Measurements from ENCODE around the gene BBS9. TPM values are rescaled to one million over a fixed set of nuclear protein-coding genes. Genes with fewer than 3 reads are reported as not detected.
A peak's percentile ranks its signal among the peaks of the same experiment; 100 is the strongest.

The BBS9 gene
- total RNA-seq, 1 experiment from 2014 or later = 5.1 TPM

DNA sequence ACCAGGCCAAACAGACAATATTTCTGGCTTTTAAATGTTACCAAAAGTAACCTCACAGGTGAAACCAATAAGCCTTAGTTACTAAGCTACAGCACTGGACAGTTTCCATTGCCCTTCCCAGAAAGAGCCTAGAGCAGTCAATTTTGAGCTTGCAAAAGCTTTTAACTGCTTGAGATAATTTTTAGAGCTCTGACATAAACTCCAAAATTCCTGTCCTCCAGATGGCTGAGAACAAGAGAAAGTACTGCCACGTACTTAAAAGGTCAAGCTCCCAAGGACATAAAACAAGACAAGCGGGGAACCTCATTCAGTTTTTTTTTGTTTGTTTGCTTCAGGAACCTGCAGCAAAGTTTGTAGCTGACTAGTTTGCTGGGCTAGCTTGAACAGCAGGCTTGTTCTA, 54.1 kb downstream of the BBS9 start:
- no TSS peak for BruUV-seq (replicated peaks)
- intact Hi-C loops (cut with micrococcal nuclease) = no loop called here
- Mint-ChIP-seq H3K27me3 (ENCODE audit: insufficient read depth, unreplicated experiment) (no peaks in the 10 kb centered on the region), H3K27ac (ENCODE audit: low read depth, unreplicated experiment) (no peak overlapping the region), H3K9me3 (ENCODE audit: unreplicated experiment) (no peaks in the 10 kb centered on the region), H3K4me1 (ENCODE audit: insufficient read depth, unreplicated experiment) (no peaks in the 10 kb centered on the region), H3K36me3 (ENCODE audit: insufficient read depth, unreplicated experiment) (no peaks in the 10 kb centered on the region), H3K4me3 (ENCODE audit: unreplicated experiment) (no peak overlapping the region)
- no peak for DNase-seq (ENCODE audit: unreplicated experiment)
- ChIA-PET CTCF (interaction anchor here (0.5 to 2.2 kb wide), 14 partner anchors 9 to 1264 kb away, joined by 3 to 7 read pairs (median 3); no protein-coding TSS in a partner anchor), POLR2A (interaction anchor here (0.5 kb wide), 1 partner anchor 568 kb away, joined by 3 read pairs; no protein-coding TSS in a partner anchor)
- no peak for TF ChIP-seq CTCF (IDR thresholded peaks at IDR 0.05; ENCODE audit: unreplicated experiment)

DNA sequence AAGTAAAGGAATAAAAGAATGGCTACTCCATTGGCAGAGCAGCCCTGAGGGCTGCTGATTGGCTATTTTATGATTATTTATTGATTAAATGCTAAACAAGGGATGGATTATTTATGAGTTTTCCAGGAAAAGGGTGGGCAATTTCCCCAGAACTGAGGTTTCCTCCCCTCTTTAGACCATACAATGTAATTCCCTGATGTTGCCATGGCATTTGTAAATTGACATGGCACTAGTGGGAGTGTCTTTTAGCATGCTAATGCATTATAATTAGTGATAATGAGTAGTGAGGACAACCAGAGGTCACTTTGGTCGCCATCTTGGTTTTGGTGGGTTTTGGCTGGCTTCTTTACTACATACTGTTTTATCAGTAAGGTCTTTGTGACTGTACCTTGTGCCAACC, 55.5 kb downstream of the BBS9 start:
- DNase-seq (ENCODE audit: unreplicated experiment) = no peak
- no peaks in the 10 kb centered on the region for H3K9me3 Mint-ChIP-seq (ENCODE audit: unreplicated experiment)
- TF ChIP-seq CTCF (IDR thresholded peaks at IDR 0.05; ENCODE audit: unreplicated experiment) = no peak

DNA sequence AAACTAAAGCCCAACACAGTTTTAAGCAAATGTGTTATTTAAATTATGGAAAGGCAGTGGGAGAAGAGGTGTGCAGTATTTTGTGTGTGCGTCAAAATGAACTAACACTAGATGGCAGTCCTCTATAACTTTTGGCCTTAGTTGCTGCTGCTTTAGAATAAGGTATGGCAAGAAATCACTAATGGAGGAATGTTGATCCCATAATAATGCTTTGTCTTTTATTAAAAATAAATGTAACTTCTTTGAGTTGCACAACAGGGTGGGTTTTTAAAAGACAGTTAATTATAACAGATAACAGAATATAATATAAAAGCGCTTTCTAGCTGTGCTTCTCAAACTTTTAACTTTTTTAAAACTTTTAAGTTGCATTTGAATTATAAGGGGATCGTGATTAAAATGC, 56.4 kb downstream of the BBS9 start:
- H3K27ac Mint-ChIP-seq (ENCODE audit: low read depth, unreplicated experiment) = no peak overlapping the region
- ChIA-PET POLR2A (interaction anchor here (1.3 kb wide), 1 partner anchor 13 kb away, joined by 4 read pairs; no protein-coding TSS in a partner anchor), CTCF (interaction anchor here (0.6 to 3.6 kb wide), 15 partner anchors 9 to 902 kb away, joined by 3 to 21 read pairs (median 3); no protein-coding TSS in a partner anchor)
- intact Hi-C loops (cut with micrococcal nuclease) = loop anchor here (2.0 to 5.0 kb wide), 2 partner anchors 747 to 982 kb away; no protein-coding TSS in a partner anchor
- no TSS peak for BruUV-seq (replicated peaks)
- peak; percentile 61 for TF ChIP-seq CTCF (IDR thresholded peaks at IDR 0.05; ENCODE audit: unreplicated experiment)
- H3K4me3 Mint-ChIP-seq (ENCODE audit: unreplicated experiment) = no peak overlapping the region
- H3K9me3 Mint-ChIP-seq (ENCODE audit: unreplicated experiment) = no peaks in the 10 kb centered on the region
- no peaks in the 10 kb centered on the region for H3K27me3 Mint-ChIP-seq (ENCODE audit: insufficient read depth, unreplicated experiment)
- no peaks in the 10 kb centered on the region for H3K36me3 Mint-ChIP-seq (ENCODE audit: insufficient read depth, unreplicated experiment)
- H3K4me1 Mint-ChIP-seq (ENCODE audit: insufficient read depth, unreplicated experiment) = no peaks in the 10 kb centered on the region
- peak; percentile 57 for DNase-seq (ENCODE audit: unreplicated experiment)

More for the DNA sequence above, 55.5 kb downstream of the BBS9 start:
- Mint-ChIP-seq H3K27me3 (ENCODE audit: insufficient read depth, unreplicated experiment) (no peaks in the 10 kb centered on the region), H3K4me1 (ENCODE audit: insufficient read depth, unreplicated experiment) (no peaks in the 10 kb centered on the region), H3K4me3 (ENCODE audit: unreplicated experiment) (no peak overlapping the region), H3K36me3 (ENCODE audit: insufficient read depth, unreplicated experiment) (no peaks in the 10 kb centered on the region), H3K27ac (ENCODE audit: low read depth, unreplicated experiment) (no peak overlapping the region)
- intact Hi-C loops (cut with micrococcal nuclease) = loop anchor here (2.0 to 5.0 kb wide), 2 partner anchors 748 to 982 kb away; no protein-coding TSS in a partner anchor
- CTCF ChIA-PET = interaction anchor here (0.6 to 3.6 kb wide), 10 partner anchors 10 to 1501 kb away, joined by 3 to 21 read pairs (median 4); no protein-coding TSS in a partner anchor
- no TSS peak for BruUV-seq (replicated peaks)
- POLR2A ChIA-PET = interaction anchor here (1.3 kb wide), 1 partner anchor 12 kb away, joined by 4 read pairs; no protein-coding TSS in a partner anchor

- intact Hi-C loops (cut with micrococcal nuclease) = loop anchor here (5.0 kb wide), 1 partner anchor 981 kb away; no protein-coding TSS in a partner anchor
- no peak overlapping the region for H3K27ac Mint-ChIP-seq (ENCODE audit: low read depth, unreplicated experiment)
- H3K27me3 Mint-ChIP-seq (ENCODE audit: insufficient read depth, unreplicated experiment) = no peaks in the 10 kb centered on the region
- no peaks in the 10 kb centered on the region for H3K9me3 Mint-ChIP-seq (ENCODE audit: unreplicated experiment)
- peaks cover 2% of the 10 kb centered on the region for H3K4me1 Mint-ChIP-seq (ENCODE audit: insufficient read depth, unreplicated experiment)
- no peaks in the 10 kb centered on the region for H3K36me3 Mint-ChIP-seq (ENCODE audit: insufficient read depth, unreplicated experiment)
- no TSS peak for BruUV-seq (replicated peaks)
- DNase-seq (ENCODE audit: unreplicated experiment) = no peak
- no peak for TF ChIP-seq CTCF (IDR thresholded peaks at IDR 0.05; ENCODE audit: unreplicated experiment)
- CTCF ChIA-PET = interaction anchor here (0.6 to 3.6 kb wide), 14 partner anchors 9 to 902 kb away, joined by 3 to 21 read pairs (median 3); no protein-coding TSS in a partner anchor
- POLR2A ChIA-PET = interaction anchor here (1.3 kb wide), 1 partner anchor 13 kb away, joined by 4 read pairs; no protein-coding TSS in a partner anchor
- H3K4me3 Mint-ChIP-seq (ENCODE audit: unreplicated experiment) = no peak overlapping the region
Measured at GRCh38 chr7:33186192-33186591, 56.8 kb downstream of the BBS9 start.

All from MCF 10A (cell line).